Osteoblast (primary cell): Measurements from ENCODE around the gene NDNF. TPM values are rescaled to one million over a fixed set of nuclear protein-coding genes. Genes with fewer than 3 reads are reported as not detected.

Experiments used
- DNase-seq: peaks from one replicate; pipeline ENCODE4 v3.0.0; 2011; ENCODE audit warnings: low spot score, mixed read lengths; ENCODE audit not compliant: insufficient read length; ENCODE audit errors: missing footprints
- H2AFZ ChIP-seq: 2 replicates; pipeline ENCODE4 v1.6.0; 2011; ENCODE audit warnings: mild to moderate bottlenecking, low read length
- H3K27ac ChIP-seq: 2 replicates; pipeline ENCODE4 v1.5.1; 2011; ENCODE audit warnings: mild to moderate bottlenecking, low read depth, low read length, moderate library complexity
- H3K27me3 ChIP-seq: 2 replicates; pipeline ENCODE4 v1.6.0; 2012; ENCODE audit warnings: mild to moderate bottlenecking, control low read depth, inconsistent platforms, low read length, moderate library complexity; ENCODE audit not compliant: insufficient read depth
- H3K36me3 ChIP-seq: 2 replicates; pipeline ENCODE4 v1.5.1; 2011; ENCODE audit warnings: mild to moderate bottlenecking, low read length, control low read depth, moderate library complexity; ENCODE audit not compliant: insufficient read depth
- H3K4me1 ChIP-seq: 2 replicates; pipeline ENCODE4 v1.5.1; 2011; ENCODE audit warnings: mild to moderate bottlenecking, low read length, control low read depth, moderate library complexity; ENCODE audit not compliant: insufficient read depth
- H3K4me2 ChIP-seq: 2 replicates; pipeline ENCODE4 v1.6.0; 2011; ENCODE audit warnings: mild to moderate bottlenecking, low read length; ENCODE audit not compliant: insufficient read depth
- H3K4me3 ChIP-seq: fragments of 200-600 bp; sonication (generic); 3 replicates; pipeline ENCODE4 v1.5.1; 2012; ENCODE audit warnings: mild to moderate bottlenecking, low read length, inconsistent platforms; ENCODE audit not compliant: insufficient read depth
- H3K79me2 ChIP-seq: 2 replicates; pipeline ENCODE4 v1.6.0; 2012; ENCODE audit warnings: mild to moderate bottlenecking, low read length, control low read depth, inconsistent platforms; ENCODE audit not compliant: insufficient read depth
- H3K9me3 ChIP-seq: 2 replicates; pipeline ENCODE4 v1.5.1; 2011; ENCODE audit warnings: low read depth, low read length, control low read depth
- H4K20me1 ChIP-seq: 2 replicates; pipeline ENCODE4 v1.6.0; 2012; ENCODE audit warnings: mild to moderate bottlenecking, low read length, control low read depth; ENCODE audit not compliant: insufficient read depth
- CTCF ChIP-seq: IDR thresholded peaks from 2 replicates; pipeline ENCODE4 v1.5.1; 2011; ENCODE audit warnings: mild to moderate bottlenecking, low read depth, low read length, moderate library complexity; ENCODE audit errors: extremely low read depth
- total RNA-seq: library from RNA; depleted of rRNA; stranded (reverse); fragments of >200 nt; gene quantifications from 2 replicates; pipeline ENCODE4 v1.2.3, GENCODE V29; 2012

The NDNF gene
- total RNA-seq, 1 donor, result 9.8 TPM

- Histone ChIP-seq H3K4me1 (peaks cover 9% of the 10 kb centered on the region), H3K79me2 (no peaks in the 10 kb centered on the region), H3K36me3 (no peaks in the 10 kb centered on the region), H3K4me2 (no peak overlapping the region), H3K27me3 (peaks cover 2% of the 10 kb centered on the region), H3K4me3 (no peak overlapping the region), H3K9me3 (no peaks in the 10 kb centered on the region), H3K27ac (no peak overlapping the region), H2AFZ (no peak overlapping the region), H4K20me1 (no peaks in the 10 kb centered on the region)
- DNase-seq, result no peak
- no peak for TF ChIP-seq CTCF
Measured at GRCh38 chr4:121098266-121098665, 25.9 kb upstream of the NDNF start.

- Histone ChIP-seq H3K4me3 (no peak overlapping the region), H3K9me3 (no peaks in the 10 kb centered on the region), H3K4me1 (peaks cover 9% of the 10 kb centered on the region), H3K27me3 (no peaks in the 10 kb centered on the region), H2AFZ (no peak overlapping the region), H4K20me1 (no peaks in the 10 kb centered on the region), H3K79me2 (no peaks in the 10 kb centered on the region), H3K36me3 (no peaks in the 10 kb centered on the region), H3K4me2 (no peak overlapping the region), H3K27ac (no peak overlapping the region)
- TF ChIP-seq CTCF, result peak; percentile 59
- no peak for DNase-seq
Measured at GRCh38 chr4:121096629-121097028, 24.3 kb upstream of the NDNF start.

- no peak for TF ChIP-seq CTCF
- Histone ChIP-seq H4K20me1 (no peaks in the 10 kb centered on the region), H2AFZ (no peak overlapping the region), H3K4me3 (no peak overlapping the region), H3K4me2 (no peak overlapping the region), H3K36me3 (no peaks in the 10 kb centered on the region), H3K27me3 (no peaks in the 10 kb centered on the region), H3K4me1 (peaks cover 9% of the 10 kb centered on the region), H3K9me3 (no peaks in the 10 kb centered on the region), H3K79me2 (no peaks in the 10 kb centered on the region), H3K27ac (no peak overlapping the region)
- DNase-seq, result no peak
Measured at GRCh38 chr4:121096191-121096590, 23.9 kb upstream of the NDNF start.

- no peak overlapping the region for H3K4me3 ChIP-seq
- no peak overlapping the region for H3K27ac ChIP-seq
- H3K9me3 ChIP-seq, result no peaks in the 10 kb centered on the region
- H2AFZ ChIP-seq, result no peak overlapping the region
- DNase-seq, result no peak
- H3K79me2 ChIP-seq, result no peaks in the 10 kb centered on the region
- no peak for TF ChIP-seq CTCF
- no peak overlapping the region for H3K4me2 ChIP-seq
- H3K4me1 ChIP-seq, result peaks cover 9% of the 10 kb centered on the region
- H3K27me3 ChIP-seq, result no peaks in the 10 kb centered on the region
- H3K36me3 ChIP-seq, result no peaks in the 10 kb centered on the region
- no peaks in the 10 kb centered on the region for H4K20me1 ChIP-seq
Measured at GRCh38 chr4:121094297-121094966, 22.1 kb upstream of the NDNF start.
